ENCODE measurements around the gene PPFIA3. TPM values are rescaled to one million over a fixed set of nuclear protein-coding genes. Genes with fewer than 3 reads are reported as not detected.

PPFIA3 gene
- total and polyA plus RNA-seq, 2 donors from 2014 or later, result 7.1 to 20.0 TPM

GRCh38 chr19:49092686-49093085, 26.7 kb upstream of the PPFIA3 start:
- DNase-seq (no peak), FAIRE-seq (no peak)
- Histone ChIP-seq H3K27ac (ENCODE audit: low read depth in 2 of 2, low read length in 2 of 2) (no peak overlapping the region), H3K4me1 (ENCODE audit: control insufficient read depth in 2 of 3, insufficient read depth in 2 of 3, low read depth in 1 of 3, low read length in 3 of 3) (peaks cover 0 to 4% (median 1%) of the 10 kb centered on the region in 3 donors), H3K4me3 (ENCODE audit: low read length in 3 of 3) (no peak overlapping the region), H3K27me3 (ENCODE audit: control insufficient read depth, insufficient read depth, low read length) (no peaks in the 10 kb centered on the region), H3K9ac (ENCODE audit: low read length in 3 of 3) (no peak overlapping the region), H3K9me3 (ENCODE audit: control insufficient read depth in 2 of 3, insufficient read depth in 1 of 3, low read length in 3 of 3) (no peaks in the 10 kb centered on the region), H3K36me3 (ENCODE audit: control insufficient read depth in 2 of 3, insufficient read depth in 3 of 3, low read length in 3 of 3) (peaks cover 11 to 41% (median 20%) of the 10 kb centered on the region in 3 donors)
- intact Hi-C loops (cut with DNase I), result no loop called here
- TF ChIP-seq, protein P1, sequence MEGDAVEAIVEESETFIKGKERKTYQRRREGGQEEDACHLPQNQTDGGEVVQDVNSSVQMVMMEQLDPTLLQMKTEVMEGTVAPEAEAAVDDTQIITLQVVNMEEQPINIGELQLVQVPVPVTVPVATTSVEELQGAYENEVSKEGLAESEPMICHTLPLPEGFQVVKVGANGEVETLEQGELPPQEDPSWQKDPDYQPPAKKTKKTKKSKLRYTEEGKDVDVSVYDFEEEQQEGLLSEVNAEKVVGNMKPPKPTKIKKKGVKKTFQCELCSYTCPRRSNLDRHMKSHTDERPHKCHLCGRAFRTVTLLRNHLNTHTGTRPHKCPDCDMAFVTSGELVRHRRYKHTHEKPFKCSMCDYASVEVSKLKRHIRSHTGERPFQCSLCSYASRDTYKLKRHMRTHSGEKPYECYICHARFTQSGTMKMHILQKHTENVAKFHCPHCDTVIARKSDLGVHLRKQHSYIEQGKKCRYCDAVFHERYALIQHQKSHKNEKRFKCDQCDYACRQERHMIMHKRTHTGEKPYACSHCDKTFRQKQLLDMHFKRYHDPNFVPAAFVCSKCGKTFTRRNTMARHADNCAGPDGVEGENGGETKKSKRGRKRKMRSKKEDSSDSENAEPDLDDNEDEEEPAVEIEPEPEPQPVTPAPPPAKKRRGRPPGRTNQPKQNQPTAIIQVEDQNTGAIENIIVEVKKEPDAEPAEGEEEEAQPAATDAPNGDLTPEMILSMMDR (IDR thresholded peaks at IDR 0.05; ENCODE audit: borderline replicate concordance, extremely low read depth, insufficient read depth), result no peak

- no peak overlapping the region for H3K4me3 ChIP-seq (ENCODE audit: low read length in 3 of 3)
- intact Hi-C loops (cut with DNase I), result no loop called here
- TF ChIP-seq, protein P1 (IDR thresholded peaks at IDR 0.05; ENCODE audit: borderline replicate concordance, extremely low read depth, insufficient read depth), result no peak
- H3K27me3 ChIP-seq (ENCODE audit: control insufficient read depth, insufficient read depth, low read length), result no peaks in the 10 kb centered on the region
- no peak overlapping the region for H3K27ac ChIP-seq (ENCODE audit: low read depth in 2 of 2, low read length in 2 of 2)
- no peaks in the 10 kb centered on the region for H3K9me3 ChIP-seq (ENCODE audit: control insufficient read depth in 2 of 3, insufficient read depth in 1 of 3, low read length in 3 of 3)
- peaks cover 0 to 6% (median 0%) of the 10 kb centered on the region in 3 donors for H3K4me1 ChIP-seq (ENCODE audit: control insufficient read depth in 2 of 3, insufficient read depth in 2 of 3, low read depth in 1 of 3, low read length in 3 of 3)
- H3K36me3 ChIP-seq (ENCODE audit: control insufficient read depth in 2 of 3, insufficient read depth in 3 of 3, low read length in 3 of 3), result peaks cover 19 to 58% (median 24%) of the 10 kb centered on the region in 3 donors
- FAIRE-seq (no peak), DNase-seq (no peak)
- no peak overlapping the region for H3K9ac ChIP-seq (ENCODE audit: low read length in 3 of 3)
Measured at GRCh38 chr19:49094505-49095482, 24.6 kb upstream of the PPFIA3 start.

- no peak overlapping the region for H3K27ac ChIP-seq (ENCODE audit: low read depth in 2 of 2, low read length in 2 of 2)
- H3K9me3 ChIP-seq (ENCODE audit: control insufficient read depth in 2 of 3, insufficient read depth in 1 of 3, low read length in 3 of 3), result no peaks in the 10 kb centered on the region
- peaks cover 13 to 50% (median 17%) of the 10 kb centered on the region in 3 donors for H3K36me3 ChIP-seq (ENCODE audit: control insufficient read depth in 2 of 3, insufficient read depth in 3 of 3, low read length in 3 of 3)
- TF ChIP-seq, protein P1 (IDR thresholded peaks at IDR 0.05; ENCODE audit: borderline replicate concordance, extremely low read depth, insufficient read depth), result peak; percentile 98
- peak in 3 of 5 donors; percentile 74 to 85 (median 79) for DNase-seq
- intact Hi-C loops (cut with DNase I), result no loop called here
- H3K4me3 ChIP-seq (ENCODE audit: low read length in 3 of 3), result no peak overlapping the region
- no peaks in the 10 kb centered on the region for H3K27me3 ChIP-seq (ENCODE audit: control insufficient read depth, insufficient read depth, low read length)
- no peak overlapping the region for H3K9ac ChIP-seq (ENCODE audit: low read length in 3 of 3)
- no peak for FAIRE-seq
- peaks cover 0 to 6% (median 0%) of the 10 kb centered on the region in 3 donors for H3K4me1 ChIP-seq (ENCODE audit: control insufficient read depth in 2 of 3, insufficient read depth in 2 of 3, low read depth in 1 of 3, low read length in 3 of 3)
Measured at GRCh38 chr19:49097453-49098288, 21.7 kb upstream of the PPFIA3 start.

Data from kidney (tissue), 14 donors.